MM.1S (cell line): ENCODE results near the gene S1PR2.

Source experiments
- DNase-seq: peaks from one replicate; pipeline ENCODE4 v3.0.0-alpha.2; 2015
- H2AFZ ChIP-seq: fragments of 300-600 bp; sonication (generic); 2 replicates; pipeline ENCODE4 v1.6.0; 2016; ENCODE audit warnings: antibody characterized with exemption, low read length
- H3F3A ChIP-seq: fragments of 300-600 bp; sonication (generic); 2 replicates; pipeline ENCODE4 v1.6.1; 2016; ENCODE audit warnings: mild to moderate bottlenecking, antibody characterized with exemption, low read length, moderate library complexity, mixed read lengths; ENCODE audit not compliant: insufficient read depth
- H3K27ac ChIP-seq: fragments of 300-600 bp; sonication (generic); 2 replicates; pipeline ENCODE4 v1.5.1; 2016; ENCODE audit warnings: mild to moderate bottlenecking, low read length
- H3K27me3 ChIP-seq: fragments of 300-600 bp; sonication (generic); replicated peaks from 2 replicates; pipeline ENCODE4 v1.6.0; 2016; ENCODE audit warnings: low read length; ENCODE audit not compliant: insufficient read depth
- H3K36me3 ChIP-seq: fragments of 300-600 bp; sonication (generic); replicated peaks from 2 replicates; pipeline ENCODE4 v1.6.1; 2016; ENCODE audit warnings: mild to moderate bottlenecking, low read length, mixed read lengths; ENCODE audit not compliant: insufficient read depth
- H3K4me1 ChIP-seq: fragments of 300-600 bp; sonication (generic); 2 replicates; pipeline ENCODE4 v1.6.1; 2016; ENCODE audit warnings: low read length, mixed read lengths
- H3K4me2 ChIP-seq: fragments of 300-600 bp; sonication (generic); 2 replicates; pipeline ENCODE4 v1.6.0; 2016; ENCODE audit warnings: low read depth, low read length
- H3K4me3 ChIP-seq: fragments of 300-600 bp; sonication (generic); 2 replicates; pipeline ENCODE4 v1.5.1; 2016; ENCODE audit warnings: low read length, mixed read lengths
- H3K79me2 ChIP-seq: fragments of 300-600 bp; sonication (generic); 2 replicates; pipeline ENCODE4 v1.6.1; 2016; ENCODE audit warnings: mixed run types, low read length, mixed read lengths
- H3K9ac ChIP-seq: fragments of 300-600 bp; sonication (generic); 2 replicates; pipeline ENCODE4 v1.6.1; 2016; ENCODE audit warnings: low read length, mixed read lengths
- H3K9me2 ChIP-seq: fragments of 300-600 bp; sonication (generic); replicated peaks from 2 replicates; pipeline ENCODE4 v1.6.1; 2016; ENCODE audit warnings: mild to moderate bottlenecking, low read length, mixed read lengths; ENCODE audit not compliant: insufficient read depth
- H3K9me3 ChIP-seq: fragments of 300-600 bp; sonication (generic); replicated peaks from 2 replicates; pipeline ENCODE4 v1.6.1; 2016; ENCODE audit warnings: mild to moderate bottlenecking, low read length, mixed read lengths; ENCODE audit not compliant: insufficient read depth
- H4K20me1 ChIP-seq: fragments of 300-600 bp; sonication (generic); 2 replicates; pipeline ENCODE4 v1.6.1; 2016; ENCODE audit warnings: mild to moderate bottlenecking, low read length, moderate library complexity, mixed read lengths; ENCODE audit not compliant: insufficient read depth
- CTCF ChIP-seq: fragments of 300-600 bp; sonication (generic); IDR thresholded peaks from 2 replicates; pipeline ENCODE4 v1.5.1; 2016; ENCODE audit warnings: antibody characterized with exemption, low read length, mixed read lengths
- EZH2 ChIP-seq: fragments of 300-600 bp; sonication (generic); optimal IDR thresholded peaks from 2 replicates; pipeline ENCODE3; 2017; ENCODE audit warnings: low read depth, mild to moderate bottlenecking, antibody characterized with exemption, low read length, mixed read lengths
- EZH2phosphoT487 ChIP-seq: fragments of 300-600 bp; sonication (generic); IDR thresholded peaks from 2 replicates; pipeline ENCODE4 v1.6.1; 2018; ENCODE audit warnings: antibody characterized with exemption, low read length

S1PR2 gene

GRCh38 chr19:10268071-10268470 lies 36.9 kb upstream of the S1PR2 start:
- Histone ChIP-seq H2AFZ (no peak overlapping the region), H3K36me3 (no peaks in the 10 kb centered on the region), H3K9me2 (no peaks in the 10 kb centered on the region), H3K27ac (no peak overlapping the region), H3K4me2 (no peak overlapping the region), H3K9me3 (no peaks in the 10 kb centered on the region), H3K4me1 (0 out of 2 replicates have a peak, but pooled peaks cover 13% of the 10 kb centered on the region), H4K20me1 (no peaks in the 10 kb centered on the region), H3K79me2 (peaks cover 8% of the 10 kb centered on the region; the same call in 1 of the 2 replicates), H3F3A (no peaks in the 10 kb centered on the region), H3K9ac (no peak overlapping the region), H3K4me3 (no peak overlapping the region), H3K27me3 (no peaks in the 10 kb centered on the region)
- no peak for DNase-seq
- TF ChIP-seq CTCF (no peak), EZH2phosphoT487 (no peak), EZH2 (no peak)

- no peaks in the 10 kb centered on the region for H3K27me3 ChIP-seq
- no peaks in the 10 kb centered on the region for H3K9me2 ChIP-seq
- H3K27ac ChIP-seq, result no peak overlapping the region
- 0 out of 2 replicates have a peak, but pooled peaks cover 2% of the 10 kb centered on the region for H3K79me2 ChIP-seq
- H4K20me1 ChIP-seq, result no peaks in the 10 kb centered on the region
- 0 out of 2 replicates have a peak, but pooled peaks cover 13% of the 10 kb centered on the region for H3K4me1 ChIP-seq
- no peak for DNase-seq
- no peak overlapping the region for H2AFZ ChIP-seq
- no peak overlapping the region for H3K4me3 ChIP-seq
- no peaks in the 10 kb centered on the region for H3K9me3 ChIP-seq
- H3F3A ChIP-seq, result no peaks in the 10 kb centered on the region
- no peak for TF ChIP-seq EZH2
- no peak for TF ChIP-seq CTCF
- no peak for TF ChIP-seq EZH2phosphoT487
- H3K4me2 ChIP-seq, result no peak overlapping the region
- H3K9ac ChIP-seq, result no peak overlapping the region
- no peaks in the 10 kb centered on the region for H3K36me3 ChIP-seq
Observed at GRCh38 chr19:10266706-10267105, 35.6 kb upstream of the S1PR2 start.

GRCh38 chr19:10262771-10263170 lies 31.6 kb upstream of the S1PR2 start:
- Histone ChIP-seq H3K27me3 (no peaks in the 10 kb centered on the region), H3K36me3 (no peaks in the 10 kb centered on the region), H3K4me2 (no peak overlapping the region), H3K9me2 (no peaks in the 10 kb centered on the region), H4K20me1 (no peaks in the 10 kb centered on the region), H2AFZ (no peak overlapping the region), H3K9ac (no peak overlapping the region), H3K9me3 (no peaks in the 10 kb centered on the region), H3K4me3 (no peak overlapping the region), H3K79me2 (no peaks in the 10 kb centered on the region), H3F3A (no peaks in the 10 kb centered on the region), H3K4me1 (no peaks in the 10 kb centered on the region), H3K27ac (no peak overlapping the region)
- DNase-seq, result no peak
- TF ChIP-seq CTCF (no peak), EZH2 (no peak), EZH2phosphoT487 (no peak)
